SU-DHL-6 (cell line): ENCODE results near the gene CA11.

Experiments
- EZH2phosphoT487 ChIP-seq: fragments of 200-600 bp; sonication (generic), shearing (Covaris generic); conservative IDR thresholded peaks from 2 replicates; pipeline ENCODE4 v1.6.1; 2018; ENCODE audit warnings: mild to moderate bottlenecking, antibody characterized with exemption, low read length, moderate library complexity, mixed read lengths
- TF ChIP-seq, protein P1 (sequence below): fragments of 200-600 bp; sonication (generic); IDR thresholded peaks from one replicate; pipeline ENCODE4 v1.5.1; 2017; ENCODE audit warnings: antibody characterized with exemption, mild to moderate bottlenecking, low read length, moderate library complexity; ENCODE audit not compliant: insufficient read depth, poor library complexity, severe bottlenecking

- TF ChIP-seq, protein P1, sequence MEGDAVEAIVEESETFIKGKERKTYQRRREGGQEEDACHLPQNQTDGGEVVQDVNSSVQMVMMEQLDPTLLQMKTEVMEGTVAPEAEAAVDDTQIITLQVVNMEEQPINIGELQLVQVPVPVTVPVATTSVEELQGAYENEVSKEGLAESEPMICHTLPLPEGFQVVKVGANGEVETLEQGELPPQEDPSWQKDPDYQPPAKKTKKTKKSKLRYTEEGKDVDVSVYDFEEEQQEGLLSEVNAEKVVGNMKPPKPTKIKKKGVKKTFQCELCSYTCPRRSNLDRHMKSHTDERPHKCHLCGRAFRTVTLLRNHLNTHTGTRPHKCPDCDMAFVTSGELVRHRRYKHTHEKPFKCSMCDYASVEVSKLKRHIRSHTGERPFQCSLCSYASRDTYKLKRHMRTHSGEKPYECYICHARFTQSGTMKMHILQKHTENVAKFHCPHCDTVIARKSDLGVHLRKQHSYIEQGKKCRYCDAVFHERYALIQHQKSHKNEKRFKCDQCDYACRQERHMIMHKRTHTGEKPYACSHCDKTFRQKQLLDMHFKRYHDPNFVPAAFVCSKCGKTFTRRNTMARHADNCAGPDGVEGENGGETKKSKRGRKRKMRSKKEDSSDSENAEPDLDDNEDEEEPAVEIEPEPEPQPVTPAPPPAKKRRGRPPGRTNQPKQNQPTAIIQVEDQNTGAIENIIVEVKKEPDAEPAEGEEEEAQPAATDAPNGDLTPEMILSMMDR: no peak
- TF ChIP-seq EZH2phosphoT487: no peak
Measured at GRCh38 chr19:48591021-48591420, 55.0 kb downstream of the CA11 start.
